GM12878 (cell line): ENCODE measurements around the gene P2RX2. TPM values are rescaled to one million over a fixed set of nuclear protein-coding genes. Genes with fewer than 3 reads are reported as not detected.

Source experiments
- ATAC-seq: fragments of 200-7000 bp; cut with Tn5 transposase; 3 replicates; pipeline ENCODE4 v1.9.1; 2020; ENCODE audit warnings: mild to moderate bottlenecking, moderate library complexity
- BruUV-seq: library from RNA; stranded (reverse); fragments of 400-500 nt; replicated peaks from 2 replicates; lab custom pipeline; 2021; lab: Mats Ljungman, UMichigan
- CTCF ChIA-PET: fragments of 300-600 bp; sonication (Branson Sonifier 250); formaldehyde crosslinking; extraction: SDS; loops from one replicate; lab custom pipeline; 2021; ENCODE audit warnings: inconsistent platforms; lab: Yijun Ruan, JAX
- POLR2A ChIA-PET: fragments of 350-600 bp; formaldehyde crosslinking; extraction: SDS; loops from one replicate; lab custom pipeline; 2021; ENCODE audit warnings: inconsistent platforms; lab: Charles Lee
- RAD21 ChIA-PET: fragments of 300-600 bp; sonication (Branson Sonifier 250); formaldehyde crosslinking; loops from one replicate; lab custom pipeline; 2023; ENCODE audit warnings: antibody characterized with exemption; ENCODE audit not compliant: unreplicated experiment; lab: Charles Lee
- SMC1A ChIA-PET: fragments of 300-600 bp; sonication (Branson Sonifier 250); formaldehyde crosslinking; loops from one replicate; lab custom pipeline; 2023; ENCODE audit not compliant: unreplicated experiment, uncharacterized antibody; lab: Charles Lee
- DNase-seq: peaks from one replicate; pipeline ENCODE4 v3.0.0-alpha.2; 2011; ENCODE audit warnings: low read depth, low spot score
- FAIRE-seq: peaks from 3 replicates; lab custom pipeline; 2011; peaks lifted over from hg19 to GRCh38; lab: Jason Lieb, UNC
- H2AFZ ChIP-seq: 2 replicates; pipeline ENCODE4 v1.6.0; 2011; ENCODE audit warnings: low read depth, low read length, control low read depth; ENCODE audit not compliant: control insufficient read depth
- H3K27ac ChIP-seq: 2 replicates; pipeline ENCODE4 v1.5.1; 2011; ENCODE audit warnings: control low read depth; ENCODE audit not compliant: control insufficient read depth, insufficient read depth
- H3K27me3 ChIP-seq, 2 experiments: replicated peaks in 1 of 2; 2 replicates each; pipeline versions ENCODE4 v1.6.0 to v1.6.1; 2011; ENCODE audit warnings: low read length in 1 of 2; ENCODE audit not compliant: control insufficient read depth in 2 of 2, insufficient read depth in 2 of 2
- H3K36me3 ChIP-seq, 2 experiments: 2 replicates each; pipeline ENCODE4 v1.5.1; 2011; ENCODE audit warnings: low read length in 1 of 2; ENCODE audit not compliant: control insufficient read depth in 2 of 2, insufficient read depth in 2 of 2
- H3K4me1 ChIP-seq: 2 replicates; pipeline ENCODE4 v1.6.1; 2011; ENCODE audit warnings: mild to moderate bottlenecking, low read length, moderate library complexity, mixed read lengths; ENCODE audit not compliant: control insufficient read depth, insufficient read depth
- H3K4me2 ChIP-seq: 2 replicates; pipeline ENCODE4 v1.6.0; 2011; ENCODE audit warnings: control low read depth; ENCODE audit not compliant: control insufficient read depth, insufficient read depth
- H3K4me3 ChIP-seq: fragments of 200-600 bp; sonication (generic); 2 replicates; pipeline ENCODE4 v1.5.1; 2016
- H3K79me2 ChIP-seq: 2 replicates; pipeline ENCODE4 v1.6.0; 2011; ENCODE audit warnings: low read length; ENCODE audit not compliant: control insufficient read depth, insufficient read depth
- H3K9ac ChIP-seq: 2 replicates; pipeline ENCODE4 v1.8.0; 2011; ENCODE audit warnings: low read length, control low read depth, mixed read lengths; ENCODE audit not compliant: control insufficient read depth, insufficient read depth
- H3K9me3 ChIP-seq: replicated peaks from 3 replicates; pipeline ENCODE4 v1.5.1; 2011; ENCODE audit warnings: mild to moderate bottlenecking, low read length; ENCODE audit not compliant: control insufficient read depth, insufficient read depth
- H4K20me1 ChIP-seq: 2 replicates; pipeline ENCODE4 v1.6.0; 2011; ENCODE audit not compliant: control insufficient read depth, insufficient read depth
- BMI1 ChIP-seq: fragments of 450-650 bp; IDR thresholded peaks from 2 replicates; pipeline ENCODE4 v1.6.1; 2016; ENCODE audit warnings: mild to moderate bottlenecking, moderate library complexity, borderline replicate concordance
- HDAC6 ChIP-seq: fragments of 200-600 bp; sonication (generic); IDR thresholded peaks from one replicate; pipeline ENCODE4 v1.8.0; 2017; ENCODE audit warnings: antibody characterized with exemption; ENCODE audit not compliant: unreplicated experiment
- IKZF2 ChIP-seq, 2 experiments: fragments of 450-650 bp; IDR thresholded peaks; 2 replicates each; pipeline ENCODE4 v1.6.1; 2017; ENCODE audit warnings: mild to moderate bottlenecking in 2 of 2, moderate library complexity in 2 of 2
- JUND ChIP-seq: IDR thresholded peaks from 2 replicates; pipeline ENCODE4 v1.6.1; 2012; ENCODE audit warnings: low read depth, mild to moderate bottlenecking, low read length, improper control_type of control experiment, moderate library complexity
- PML ChIP-seq: IDR thresholded peaks from 2 replicates; pipeline ENCODE4 v1.6.1; 2012; ENCODE audit warnings: low read length, inconsistent platforms
- POLR2A ChIP-seq: IDR thresholded peaks from 2 replicates; pipeline ENCODE4 v1.6.1; 2011; ENCODE audit warnings: low read depth, mild to moderate bottlenecking, low read length
- POLR2AphosphoS5 ChIP-seq: IDR thresholded peaks from 2 replicates; pipeline ENCODE4 v1.6.1; 2011; ENCODE audit warnings: mild to moderate bottlenecking, low read length, inconsistent platforms
- RBBP5 ChIP-seq: fragments of 200-600 bp; sonication (generic); conservative IDR thresholded peaks from 2 replicates; pipeline ENCODE4 v1.6.1; 2016
- YY1 ChIP-seq: IDR thresholded peaks from 2 replicates; pipeline ENCODE4 v1.6.1; 2011; ENCODE audit warnings: low read depth, mild to moderate bottlenecking, low read length
- WGBS: methylation state at CpG from one replicate; pipeline ENCODE4 v1.1.6; 2016; ENCODE audit warnings: low lambda C conversion rate; ENCODE audit not compliant: insufficient replicate concordance, insufficient coverage; ENCODE audit errors: missing lambda C conversion rate; 5-methylcytosine and 5-hydroxymethylcytosine counted together
- in situ Hi-C: fragments of 300-500 bp; cut with MboI; formaldehyde crosslinking; loops from 9 replicates; pipeline ENCODE4 v1.14.3; 2018; ENCODE audit warnings: mixed read lengths
- intact Hi-C: fragments of 100-400 bp; cut with micrococcal nuclease; formaldehyde crosslinking; loops from one replicate; pipeline ENCODE4 v1.14.2; 2022; ENCODE audit not compliant: unreplicated experiment
- polyA plus RNA-seq, 11 experiments: library from polyadenylated mRNA; depleted of rRNA in 4 of 11; unstranded in 6 of 11; stranded (reverse) in 5 of 11; fragments of >200 nt; fragmentation: Nextera tagmentation in 4 of 11; fragmentation: Illumina TruSeq in 1 of 11; extraction: Ambion mirVana in 4 of 11; extraction: Trizol in 1 of 11; gene quantifications; 1 replicate in 1 of 11; 2 replicates in 10 of 11; pipeline versions ENCODE4 v1.2.1 to v1.2.3, GENCODE V29; 2011 to 2016; ENCODE audit warnings: inconsistent platforms in 2 of 11, missing spikeins in 2 of 11, low read depth in 1 of 11
- total RNA-seq, 4 experiments: library from RNA; depleted of rRNA in 3 of 4; stranded (reverse); fragments of >200 nt in 3 of 4; fragmentation: Illumina TruSeq in 1 of 4; extraction: Trizol in 1 of 4; gene quantifications; 2 replicates each; pipeline versions ENCODE4 v1.2.1 to v1.2.3, GENCODE V29; 2013 to 2021

The P2RX2 gene
- total and polyA plus RNA-seq, 10 of the 15 experiments (the other 5 are each of a cell fraction or from before 2014, with no cell fraction given), result not detected

GRCh38 chr12:132635076-132635955, 16.7 kb downstream of the P2RX2 start:
- no peak overlapping the region for H3K9ac ChIP-seq
- DNase-seq (no peak), ATAC-seq (no peak), FAIRE-seq (no peak)
- H3K27ac ChIP-seq, result no peak overlapping the region
- WGBS, result 91% methylated on average over 29 of the region's 29 CpGs
- no peak for TF ChIP-seq POLR2AphosphoS5
- peak; percentile 36; the same call in 1 of the 2 replicates for TF ChIP-seq POLR2A
- no peak for TF ChIP-seq HDAC6
- TF ChIP-seq BMI1, result no peak
- TF ChIP-seq YY1, result no peak
- intact Hi-C loops, result no loop called here
- no peak overlapping the region for H3K4me2 ChIP-seq
- SMC1A ChIA-PET, result interaction anchor here (0.6 kb wide), 1 partner anchor 45 kb away, joined by 4 read pairs; no protein-coding TSS in a partner anchor
- no peak overlapping the region for H2AFZ ChIP-seq
- RAD21 ChIA-PET, result no interaction called here
- peaks cover 23 to 44% of the 10 kb centered on the region in 2 experiments for H3K36me3 ChIP-seq
- H3K79me2 ChIP-seq, result no peaks in the 10 kb centered on the region
- no peaks in the 10 kb centered on the region for H4K20me1 ChIP-seq
- no peaks in the 10 kb centered on the region for H3K27me3 ChIP-seq
- no peak overlapping the region for H3K4me3 ChIP-seq
- POLR2A ChIA-PET, result no interaction called here
- in situ Hi-C loops, result no loop called here
- CTCF ChIA-PET, result no interaction called here
- no TSS peak for BruUV-seq
- no peaks in the 10 kb centered on the region; the same call in 1 of the 2 replicates for H3K4me1 ChIP-seq
- H3K9me3 ChIP-seq, result no peaks in the 10 kb centered on the region

DNA sequence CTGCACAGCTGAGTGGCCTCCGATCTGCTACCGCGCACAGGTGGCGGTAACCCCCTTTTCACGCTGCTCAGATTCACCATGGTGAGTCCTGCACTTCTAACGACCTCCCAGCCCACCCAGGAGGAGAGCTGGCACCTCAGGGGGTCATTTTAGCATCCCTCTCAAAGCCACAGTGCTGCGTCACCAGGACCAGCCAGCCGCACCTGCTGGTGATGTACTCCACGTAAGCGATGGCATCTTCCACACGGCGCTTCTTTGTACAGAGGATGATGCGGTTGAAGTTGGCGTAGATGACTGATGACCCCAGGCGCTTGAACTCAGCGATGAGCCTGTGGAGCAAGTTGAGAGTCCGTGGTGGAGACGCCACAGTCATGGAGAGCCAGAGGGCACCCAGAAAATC, 19.2 kb downstream of the P2RX2 start:
- ChIA-PET RAD21 (no interaction called here), SMC1A (no interaction called here), CTCF (interaction anchor here (1.0 kb wide), 1 partner anchor 9 kb away, joined by 4 read pairs; no protein-coding TSS in a partner anchor), POLR2A (no interaction called here)
- H3K4me3 ChIP-seq, result no peak overlapping the region
- 88% methylated on average over 18 of the region's 18 CpGs for WGBS
- TF ChIP-seq RBBP5, result no peak
- TF ChIP-seq PML, result no peak
- no peak for TF ChIP-seq POLR2AphosphoS5
- no peak for TF ChIP-seq BMI1
- TF ChIP-seq IKZF2 (IDR thresholded peaks at IDR 0.05), result no peak
- TF ChIP-seq JUND, result no peak
- H3K27ac ChIP-seq, result no peak overlapping the region
- H3K4me1 ChIP-seq, result no peaks in the 10 kb centered on the region; the same call in 1 of the 2 replicates
- in situ Hi-C loops (no loop called here), intact Hi-C loops (no loop called here)
- no peak for ATAC-seq
- no peaks in the 10 kb centered on the region for H3K27me3 ChIP-seq
- H3K4me2 ChIP-seq, result no peak overlapping the region
- no peaks in the 10 kb centered on the region for H4K20me1 ChIP-seq
- no peaks in the 10 kb centered on the region for H3K9me3 ChIP-seq
- H3K79me2 ChIP-seq, result no peaks in the 10 kb centered on the region
- H2AFZ ChIP-seq, result no peak overlapping the region
- FAIRE-seq, result no peak
- BruUV-seq, result no TSS peak
- no peak for DNase-seq
- H3K36me3 ChIP-seq, result peaks cover 29 to 48% of the 10 kb centered on the region in 2 experiments
- no peak overlapping the region for H3K9ac ChIP-seq
